Omental fat pad (tissue), 4 donors: ENCODE measurements around the gene CEP72. TPM values are rescaled to one million over a fixed set of nuclear protein-coding genes. Genes with fewer than 3 reads are reported as not detected.

ENCODE experiments used
- ATAC-seq: fragments of 150-250 bp; one replicate; pipeline ENCODE4 v1.9.1; 2016; ENCODE audit warnings: mild to moderate bottlenecking, moderate library complexity; ENCODE audit not compliant: low FRiP score
- DNase-seq: peaks from one replicate; pipeline ENCODE4 v3.0.0-alpha.2; 2019; ENCODE audit warnings: low spot score
- total RNA-seq, 4 donors: library from RNA; depleted of rRNA; stranded (reverse); fragments of >200 nt; gene quantifications; one replicate each; pipeline ENCODE4 v1.1.0, GENCODE V29; 2016
- TF ChIP-seq, protein P1 (sequence below), 3 donors: fragments of 450-650 bp; IDR thresholded peaks; one replicate each; pipeline ENCODE4 v1.5.1; 2016 to 2017; ENCODE audit warnings: antibody characterized with exemption in 3 of 3, mild to moderate bottlenecking in 3 of 3, moderate library complexity in 2 of 3

CEP72 gene
- total RNA-seq, 4 donors from 2014 or later = 1.1 to 2.0 (median 1.7) TPM

DNA sequence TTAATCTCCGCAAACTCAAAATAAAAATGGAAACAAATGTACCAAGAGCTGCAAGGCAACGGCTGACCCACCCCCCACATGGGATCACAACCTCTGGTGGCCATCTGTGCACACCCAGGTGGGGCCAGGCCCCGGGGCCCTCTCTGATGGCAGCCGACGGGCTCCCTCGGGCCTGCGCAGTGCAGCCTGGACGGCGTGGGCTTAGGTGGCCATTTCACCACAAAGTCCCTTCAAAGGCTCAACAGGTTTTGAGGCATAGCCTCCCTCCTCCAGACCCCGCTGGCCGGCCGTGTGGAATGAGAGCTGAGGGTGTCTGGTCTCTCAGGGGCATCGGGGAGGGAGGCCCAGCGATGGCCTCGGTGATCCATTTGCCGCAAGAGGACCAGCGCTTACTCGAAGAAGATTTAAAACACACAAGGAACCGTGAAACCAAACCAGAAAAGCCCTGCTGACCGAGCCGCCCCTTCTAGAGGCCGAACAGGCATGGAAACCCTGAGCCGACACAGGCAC, 42.7 kb upstream of the CEP72 start:
- TF ChIP-seq, protein P1, sequence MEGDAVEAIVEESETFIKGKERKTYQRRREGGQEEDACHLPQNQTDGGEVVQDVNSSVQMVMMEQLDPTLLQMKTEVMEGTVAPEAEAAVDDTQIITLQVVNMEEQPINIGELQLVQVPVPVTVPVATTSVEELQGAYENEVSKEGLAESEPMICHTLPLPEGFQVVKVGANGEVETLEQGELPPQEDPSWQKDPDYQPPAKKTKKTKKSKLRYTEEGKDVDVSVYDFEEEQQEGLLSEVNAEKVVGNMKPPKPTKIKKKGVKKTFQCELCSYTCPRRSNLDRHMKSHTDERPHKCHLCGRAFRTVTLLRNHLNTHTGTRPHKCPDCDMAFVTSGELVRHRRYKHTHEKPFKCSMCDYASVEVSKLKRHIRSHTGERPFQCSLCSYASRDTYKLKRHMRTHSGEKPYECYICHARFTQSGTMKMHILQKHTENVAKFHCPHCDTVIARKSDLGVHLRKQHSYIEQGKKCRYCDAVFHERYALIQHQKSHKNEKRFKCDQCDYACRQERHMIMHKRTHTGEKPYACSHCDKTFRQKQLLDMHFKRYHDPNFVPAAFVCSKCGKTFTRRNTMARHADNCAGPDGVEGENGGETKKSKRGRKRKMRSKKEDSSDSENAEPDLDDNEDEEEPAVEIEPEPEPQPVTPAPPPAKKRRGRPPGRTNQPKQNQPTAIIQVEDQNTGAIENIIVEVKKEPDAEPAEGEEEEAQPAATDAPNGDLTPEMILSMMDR (IDR thresholded peaks at IDR 0.05) = no peak
- ATAC-seq (no peak), DNase-seq (no peak)

DNA sequence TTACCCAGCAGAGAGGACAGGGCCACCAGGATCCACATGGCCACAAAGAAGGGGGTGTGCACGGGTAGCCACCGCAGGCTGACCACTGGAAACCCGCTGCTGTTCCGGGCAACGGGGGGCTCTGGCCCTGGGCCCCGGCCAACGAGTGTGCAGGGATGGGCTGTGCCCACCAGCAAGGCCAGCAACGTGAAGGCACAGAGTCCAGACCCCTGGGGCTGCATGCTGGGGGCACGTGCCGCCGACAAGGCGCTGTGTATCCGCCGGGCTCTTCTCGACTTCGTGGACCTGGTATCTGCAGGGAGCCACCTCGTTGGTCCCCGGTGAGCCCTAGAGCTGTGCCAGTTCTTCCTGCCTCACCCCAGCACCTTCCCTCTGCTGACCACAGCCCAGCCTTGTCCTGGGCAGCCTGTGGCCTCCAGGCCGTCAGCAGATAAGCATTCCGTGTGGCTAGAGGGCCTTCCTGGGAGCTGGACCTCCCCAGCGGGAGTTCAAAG, 42.2 kb upstream of the CEP72 start:
- no peak for DNase-seq
- TF ChIP-seq, protein P1 (IDR thresholded peaks at IDR 0.05) = no peak
- no peak for ATAC-seq

DNA sequence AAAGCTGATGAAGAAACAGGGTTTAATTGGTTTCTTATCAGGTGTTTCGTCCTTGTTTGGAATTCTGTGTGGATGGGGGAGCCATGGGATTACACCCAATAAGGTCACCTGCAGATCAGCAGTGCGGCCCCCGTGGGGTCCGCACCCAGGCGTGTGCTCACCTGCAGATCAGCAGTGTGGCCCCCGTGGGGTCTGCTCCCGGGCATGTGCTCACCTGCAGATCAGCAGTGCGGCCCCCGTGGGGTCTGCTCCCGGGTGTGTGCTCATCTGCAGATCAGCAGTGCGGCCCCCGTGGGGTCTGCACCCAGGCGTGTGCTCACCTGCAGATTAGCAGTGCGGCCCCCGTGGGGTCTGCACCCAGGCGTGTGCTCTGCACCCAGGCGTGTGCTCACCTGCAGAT, 41.7 kb upstream of the CEP72 start:
- no peak for DNase-seq
- TF ChIP-seq, protein P1 (IDR thresholded peaks at IDR 0.05) = no peak
- ATAC-seq = no peak

DNA sequence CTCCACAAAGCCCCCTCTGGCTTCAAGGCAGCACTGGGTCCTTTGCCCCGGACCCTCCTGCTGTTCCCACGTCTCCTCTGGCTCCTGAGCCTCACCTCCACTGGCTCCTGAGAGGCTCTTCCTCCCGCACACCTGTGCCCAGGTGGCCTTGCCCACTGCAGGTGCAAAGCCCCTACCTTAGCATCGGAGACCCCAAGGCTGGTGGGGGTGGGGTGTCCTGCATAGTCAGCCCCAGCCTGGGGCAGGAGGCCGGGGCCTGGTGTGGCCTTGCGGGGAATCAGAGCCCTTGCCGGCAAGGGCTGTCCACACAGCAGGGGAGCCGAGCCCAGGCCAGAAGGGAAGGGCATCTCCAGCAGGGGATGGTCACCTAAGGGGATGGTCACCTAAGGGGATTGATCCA, 41.3 kb upstream of the CEP72 start:
- TF ChIP-seq, protein P1 (IDR thresholded peaks at IDR 0.05) = no peak
- DNase-seq = no peak
- no peak for ATAC-seq

DNA sequence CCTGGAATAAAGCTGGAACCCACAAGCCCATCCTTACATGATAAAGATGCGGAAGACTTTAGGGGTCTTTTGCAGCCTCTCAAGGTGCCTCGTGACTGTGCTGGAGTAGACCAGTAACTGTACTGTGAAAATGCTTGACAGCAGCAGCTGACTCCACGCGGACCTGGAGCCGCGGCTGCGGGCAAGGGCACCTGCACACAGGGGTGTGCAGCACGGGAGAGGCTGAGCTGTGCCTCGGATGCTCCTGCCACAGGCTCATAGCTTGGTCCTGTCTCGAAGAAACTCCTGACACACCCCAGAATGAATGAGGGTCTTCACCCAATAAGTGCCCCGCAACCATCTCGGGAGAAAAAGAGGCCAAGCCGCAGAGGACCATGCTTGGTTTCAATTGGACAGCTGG, 40.3 kb upstream of the CEP72 start:
- ATAC-seq (no peak), DNase-seq (no peak)
- TF ChIP-seq, protein P1 (IDR thresholded peaks at IDR 0.05) = no peak

DNA sequence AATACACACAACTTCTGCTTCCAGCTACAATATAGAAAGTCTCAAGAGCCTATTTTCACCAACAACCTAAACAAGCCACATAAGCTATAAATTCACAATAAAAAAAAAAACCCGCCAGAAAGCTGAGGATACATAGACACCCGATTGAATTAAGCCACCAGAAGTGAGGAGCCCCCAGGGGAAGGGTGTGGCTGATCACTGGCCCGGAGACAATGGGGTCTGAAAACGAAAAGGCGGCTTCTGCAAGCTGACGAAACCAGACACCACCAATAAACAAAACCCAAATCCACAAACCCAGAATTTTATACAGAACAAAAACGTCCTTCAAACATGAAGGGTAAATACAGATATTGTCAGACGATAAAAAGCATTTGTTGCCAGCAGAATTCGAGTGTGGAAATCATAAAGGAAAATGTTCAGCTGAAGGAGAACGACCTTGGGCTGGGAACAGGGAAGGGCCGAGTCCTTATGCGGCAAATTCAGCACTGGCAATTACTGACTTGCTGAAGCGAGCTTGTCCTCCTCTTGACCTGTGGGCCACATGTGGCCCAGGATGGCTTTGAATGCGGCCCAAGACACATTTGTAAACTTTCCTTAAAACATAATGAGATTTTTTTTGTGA, 39.6 kb upstream of the CEP72 start:
- TF ChIP-seq, protein P1 (IDR thresholded peaks at IDR 0.05) = no peak
- DNase-seq (no peak), ATAC-seq (no peak)

DNA sequence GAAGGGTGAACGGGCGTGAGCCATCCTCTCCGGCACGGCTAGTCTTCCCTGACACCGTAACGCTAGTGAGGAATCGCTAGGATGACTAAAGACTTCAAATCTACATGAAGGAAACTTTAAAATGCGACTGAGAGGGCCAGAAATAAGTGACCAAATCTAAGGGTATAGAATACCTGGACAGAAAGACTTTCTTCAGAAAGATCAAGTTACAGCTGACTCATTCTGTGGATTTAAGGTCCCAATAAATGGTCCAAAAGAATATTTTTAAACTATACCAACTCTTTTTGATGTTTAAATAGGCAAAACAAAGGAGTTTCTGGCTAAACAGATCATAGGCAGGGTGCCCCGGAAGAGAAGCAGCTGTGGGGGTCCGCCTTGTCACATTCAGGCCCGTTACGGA, 38.9 kb upstream of the CEP72 start:
- TF ChIP-seq, protein P1 (IDR thresholded peaks at IDR 0.05) = no peak
- no peak for DNase-seq

More for the DNA sequence above, 38.9 kb upstream of the CEP72 start:
- no peak for ATAC-seq
